Heart left ventricle (tissue), 16 donors: ENCODE measurements around the gene PCK1. TPM values are rescaled to one million over a fixed set of nuclear protein-coding genes. Genes with fewer than 3 reads are reported as not detected.

ENCODE experiments used
- ATAC-seq, 4 donors: fragments of 200-7000 bp; cut with Tn5 transposase; one replicate each; pipeline ENCODE4 v1.9.1; 2020 to 2022; ENCODE audit warnings: moderate library complexity in 4 of 4, mild to moderate bottlenecking in 3 of 4, moderate number of reproducible peaks in 1 of 4
- DNase-seq, 5 donors: peaks; one replicate each; pipeline ENCODE4 v3.0.0-alpha.2; 2020
- H3K27ac ChIP-seq, 12 donors: fragments of 200-600 bp; sonication (generic) in 4 of 12; one replicate each; pipeline versions ENCODE4 v1.5.0 to v1.8.0; 2016 to 2022; ENCODE audit warnings: mild to moderate bottlenecking in 2 of 12
- H3K27me3 ChIP-seq, 9 donors: fragments of 200-600 bp; sonication (generic) in 2 of 9; one replicate each; pipeline versions ENCODE4 v1.5.1 to v1.8.0; 2016 to 2022; ENCODE audit warnings: mild to moderate bottlenecking in 3 of 9
- H3K36me3 ChIP-seq, 9 donors: fragments of 200-600 bp; sonication (generic) in 2 of 9; one replicate each; pipeline versions ENCODE4 v1.5.0 to v1.8.0; 2018 to 2022; ENCODE audit warnings: mild to moderate bottlenecking in 2 of 9
- H3K4me1 ChIP-seq, 12 donors: fragments of 200-600 bp; sonication (generic) in 4 of 12; one replicate each; pipeline versions ENCODE4 v1.5.0 to v1.8.0; 2016 to 2022; ENCODE audit warnings: mild to moderate bottlenecking in 3 of 12
- H3K4me3 ChIP-seq, 12 donors: fragments of 200-600 bp; sonication (generic) in 4 of 12; one replicate each; pipeline versions ENCODE4 v1.5.0 to v1.8.0; 2017 to 2022; ENCODE audit warnings: mild to moderate bottlenecking in 9 of 12, moderate library complexity in 4 of 12
- H3K9me3 ChIP-seq, 12 donors: fragments of 200-600 bp; sonication (generic) in 4 of 12; one replicate each; pipeline versions ENCODE4 v1.5.0 to v1.8.0; 2016 to 2022; ENCODE audit warnings: mild to moderate bottlenecking in 1 of 12
- POLR2A ChIP-seq, 2 donors: fragments of 450-650 bp; IDR thresholded peaks; one replicate each; pipeline ENCODE4 v1.6.1; 2017; ENCODE audit warnings: antibody characterized with exemption in 2 of 2, mild to moderate bottlenecking in 2 of 2, moderate library complexity in 2 of 2
- WGBS, 4 donors: extraction: QIAGEN DNeasy Blood & Tissue Kit in 2 of 4; methylation state at CpG; one replicate each; pipeline versions ENCODE4 v1.1.5 to v1.1.7; 2013 to 2018; 5-methylcytosine and 5-hydroxymethylcytosine counted together
- intact Hi-C, 10 donors: fragments of 100-400 bp; cut with DNase I; formaldehyde crosslinking; loops; one replicate each; pipeline versions ENCODE4 v1.11.1 to v1.14.2; 2022
- polyA plus RNA-seq, 2 donors: library from polyadenylated mRNA; stranded (reverse); fragments of 200-250 nt; gene quantifications; one replicate each; pipeline ENCODE4 v1.2.3, GENCODE V29; 2013
- total RNA-seq, 9 donors: library from RNA; depleted of rRNA in 2 of 9; stranded (reverse); fragments of >200 nt in 2 of 9; fragmentation: NEBNext Ultra II Directional in 3 of 9; extraction: Animal tissue kit (Norgen Biotek cat#: 25700) in 3 of 9; gene quantifications; one replicate each; pipeline versions ENCODE4 v1.1.0 to v1.2.4, GENCODE V29; 2016 to 2023
- TF ChIP-seq, protein P1 (sequence below), 12 donors: fragments of 200-600 bp; sonication (generic) in 4 of 12; IDR thresholded peaks; one replicate each; pipeline versions ENCODE4 v1.5.0 to v1.8.0; 2018 to 2022; ENCODE audit warnings: antibody characterized with exemption in 12 of 12, mild to moderate bottlenecking in 5 of 12
- donor health status: ischemic (EF 13 %, LVEDD 7.1; RV severe dilation, severe dysfunction).
- donor health status: healthy with polysubstance abuse.
- donor health status: DM: no; HTN: yes; CAD: no.
- donor health status: DM: no; HTN: no; CAD: no.
- donor health status: ischemic (EF 25% LVEDD 6.9; RV normal size, moderate dysfunction).
- donor health status: ischemic (EF 25% LVEDD 5.7; RV mildly dilated, moderate dysfunction).
- donor health status: healthy.
- donor health status: DM: yes; HTN: yes; CAD: no.
- donor health status: ischemic (EF 35%, LVEDD 5.7; RV mildly dilated, moderate dysfunction).
- donor health status: nonischemic (EF 11% LVEDD 7.7; RV severe dilation, severe dysfunction).
- donor health status: DM: yes; HTN: yes; CAD: no.
- donor health status: PGD.
- donor health status: ischemic (EF 29% LVEDD 5.4; RV normal size, mild dysfunction).
- donor health status: nonischemic (EF 23%, LVEDD 6.1; RV moderate dilation, normal function).

Gene PCK1
- total and polyA plus RNA-seq, 11 donors, result 0.13 to 22.0 (median 0.40) TPM; not detected in 2

DNA sequence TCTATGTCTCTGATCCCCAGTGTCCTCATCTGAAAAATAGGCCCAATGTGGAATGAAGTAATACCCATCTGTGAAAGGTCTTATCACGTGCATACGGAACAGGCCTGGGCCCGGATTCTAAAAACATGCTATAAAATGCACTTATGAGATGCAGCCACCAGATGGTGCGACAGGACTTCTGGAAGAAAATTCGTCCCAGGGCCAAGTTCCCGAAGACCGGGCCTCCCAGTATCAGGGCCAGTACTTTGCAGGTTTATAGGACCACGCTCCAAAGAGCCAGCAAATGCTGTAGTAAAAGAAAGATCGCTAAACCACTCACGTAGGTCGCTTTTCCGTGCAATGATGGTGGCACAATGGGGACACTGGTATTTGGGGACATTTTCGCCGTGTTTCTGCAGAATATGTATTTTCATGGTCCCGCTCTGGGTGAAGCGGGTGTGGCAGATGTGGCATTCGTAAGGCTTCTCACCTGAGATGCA lies 46.6 kb upstream of the PCK1 start:
- Histone ChIP-seq H3K9me3 (no peaks in the 10 kb centered on the region), H3K27ac (no peak overlapping the region), H3K27me3 (peaks cover 0 to 17% (median 0%) of the 10 kb centered on the region in 9 donors), H3K36me3 (no peaks in the 10 kb centered on the region), H3K4me1 (peaks cover 0 to 7% (median 0%) of the 10 kb centered on the region in 12 donors), H3K4me3 (no peak overlapping the region)
- WGBS, 4 donors, result 29 to 34% (median 33%) methylated on average over 17 of the region's 17 CpGs
- TF ChIP-seq, protein P1, sequence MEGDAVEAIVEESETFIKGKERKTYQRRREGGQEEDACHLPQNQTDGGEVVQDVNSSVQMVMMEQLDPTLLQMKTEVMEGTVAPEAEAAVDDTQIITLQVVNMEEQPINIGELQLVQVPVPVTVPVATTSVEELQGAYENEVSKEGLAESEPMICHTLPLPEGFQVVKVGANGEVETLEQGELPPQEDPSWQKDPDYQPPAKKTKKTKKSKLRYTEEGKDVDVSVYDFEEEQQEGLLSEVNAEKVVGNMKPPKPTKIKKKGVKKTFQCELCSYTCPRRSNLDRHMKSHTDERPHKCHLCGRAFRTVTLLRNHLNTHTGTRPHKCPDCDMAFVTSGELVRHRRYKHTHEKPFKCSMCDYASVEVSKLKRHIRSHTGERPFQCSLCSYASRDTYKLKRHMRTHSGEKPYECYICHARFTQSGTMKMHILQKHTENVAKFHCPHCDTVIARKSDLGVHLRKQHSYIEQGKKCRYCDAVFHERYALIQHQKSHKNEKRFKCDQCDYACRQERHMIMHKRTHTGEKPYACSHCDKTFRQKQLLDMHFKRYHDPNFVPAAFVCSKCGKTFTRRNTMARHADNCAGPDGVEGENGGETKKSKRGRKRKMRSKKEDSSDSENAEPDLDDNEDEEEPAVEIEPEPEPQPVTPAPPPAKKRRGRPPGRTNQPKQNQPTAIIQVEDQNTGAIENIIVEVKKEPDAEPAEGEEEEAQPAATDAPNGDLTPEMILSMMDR (IDR thresholded peaks at IDR 0.05), result peak; percentile 58 to 86 (median 76)
- no peak for TF ChIP-seq POLR2A (IDR thresholded peaks at IDR 0.05)
- peak in 4 of 5 donors; percentile 54 to 75 (median 64) for DNase-seq
- peak; percentile 63 to 91 (median 86) for ATAC-seq
- intact Hi-C loops, result loop anchor here (1.0 to 5.0 kb wide), 10 partner anchors 76 to 698 kb away; no protein-coding TSS in a partner anchor

DNA sequence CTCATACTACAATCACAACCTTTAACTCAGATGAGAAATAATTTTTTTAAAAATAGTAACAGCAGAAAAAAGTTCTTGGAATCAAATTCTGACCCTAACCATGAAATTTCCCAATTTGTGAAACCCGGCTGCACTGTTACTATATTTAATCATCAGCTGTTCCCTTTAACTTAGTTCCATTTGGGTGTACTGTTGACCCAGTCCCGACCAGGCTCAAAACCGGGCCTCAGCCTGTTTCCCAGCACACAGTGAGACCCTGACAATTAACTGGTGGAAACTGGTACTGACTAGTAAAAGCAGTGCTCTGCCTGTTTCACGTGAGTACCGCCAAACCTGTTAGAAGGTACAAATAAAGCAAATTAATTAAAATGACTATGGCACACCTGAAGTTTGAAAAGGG lies 43.0 kb upstream of the PCK1 start:
- DNase-seq (no peak), ATAC-seq (no peak)
- H3K36me3 ChIP-seq, result no peaks in the 10 kb centered on the region
- H3K4me3 ChIP-seq, result no peak overlapping the region
- intact Hi-C loops, result loop anchor here in 1 of 10 donors (2.0 kb wide), 1 partner anchor 691 kb away; no protein-coding TSS in a partner anchor
- H3K27ac ChIP-seq, result no peak overlapping the region
- WGBS, 4 donors, result 81 to 90% (median 86%) methylated on average over 5 of the region's 5 CpGs
- TF ChIP-seq, protein P1 (IDR thresholded peaks at IDR 0.05), result no peak
- no peak for TF ChIP-seq POLR2A (IDR thresholded peaks at IDR 0.05)
- peaks cover 0 to 7% (median 0%) of the 10 kb centered on the region in 12 donors for H3K4me1 ChIP-seq
- no peaks in the 10 kb centered on the region for H3K9me3 ChIP-seq
- peaks cover 0 to 14% (median 0%) of the 10 kb centered on the region in 9 donors for H3K27me3 ChIP-seq

DNA sequence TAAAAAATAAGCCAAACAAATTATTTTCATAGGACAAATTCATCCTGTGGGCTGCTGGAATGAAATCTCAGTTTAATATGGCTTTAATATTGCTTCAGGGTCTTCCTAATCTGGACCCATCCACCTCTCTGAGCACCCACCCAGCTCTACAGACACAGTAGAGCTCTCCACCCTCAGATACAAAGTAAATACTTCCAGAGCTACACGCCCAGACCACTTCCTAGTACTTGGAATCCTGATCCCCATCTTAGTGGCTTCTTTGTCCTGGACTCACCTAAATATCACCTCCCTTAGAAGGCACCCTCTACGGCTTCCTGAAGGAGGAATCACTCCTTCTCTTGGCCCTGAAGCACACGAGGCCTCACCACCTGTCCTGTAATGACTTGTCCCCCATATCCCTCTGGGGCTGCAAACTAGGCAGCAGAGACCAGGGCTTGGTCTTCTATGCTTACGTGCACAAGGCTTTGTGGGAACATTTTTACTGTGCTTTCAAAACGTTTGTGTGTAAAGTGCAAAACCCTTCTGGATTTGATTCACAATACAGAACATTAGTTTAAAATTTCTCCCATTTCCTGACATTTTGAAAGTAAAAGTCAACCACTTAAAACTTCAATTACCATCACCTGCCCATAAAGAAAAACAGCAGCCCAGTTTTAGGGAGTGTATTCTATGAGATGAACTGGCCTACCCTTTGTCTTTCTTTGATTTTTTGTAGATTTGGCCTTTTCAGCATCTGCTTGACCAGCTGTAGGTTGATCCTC lies 38.4 kb upstream of the PCK1 start:
- intact Hi-C loops, result loop anchor here in 1 of 10 donors (5.0 kb wide), 1 partner anchor 675 kb away; no protein-coding TSS in a partner anchor
- ATAC-seq, result no peak
- H3K36me3 ChIP-seq, result no peaks in the 10 kb centered on the region

DNA sequence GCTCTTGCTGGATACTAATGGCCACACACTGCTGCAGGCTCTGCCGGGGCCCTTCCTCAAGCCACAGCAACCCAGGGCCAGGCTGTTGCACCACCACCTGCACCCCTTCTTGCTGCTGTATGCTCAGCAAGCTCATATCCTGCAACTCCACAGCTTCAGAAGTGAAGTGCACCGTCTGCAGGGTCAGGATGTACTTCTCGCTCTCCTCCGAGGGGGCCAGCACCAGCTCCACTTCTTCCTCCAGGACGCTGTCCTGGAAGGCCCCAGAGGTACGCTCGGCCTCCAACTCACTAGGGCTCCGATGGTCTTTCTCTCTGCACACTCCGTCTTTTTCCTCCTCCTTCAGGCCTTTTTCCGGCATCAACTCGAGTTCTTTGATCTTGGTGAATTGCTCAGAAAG lies 37.1 kb upstream of the PCK1 start:
- DNase-seq (no peak), ATAC-seq (no peak)
- Histone ChIP-seq H3K4me1 (no peaks in the 10 kb centered on the region), H3K36me3 (no peaks in the 10 kb centered on the region), H3K9me3 (no peaks in the 10 kb centered on the region), H3K27me3 (peaks cover 0 to 5% (median 0%) of the 10 kb centered on the region in 9 donors), H3K27ac (no peak overlapping the region), H3K4me3 (no peak overlapping the region)
- WGBS, 4 donors, result 88 to 91% (median 89%) methylated on average over 11 of the region's 11 CpGs
- intact Hi-C loops, result loop anchor here in 1 of 10 donors (5.0 kb wide), 1 partner anchor 674 kb away; no protein-coding TSS in a partner anchor
- no peak for TF ChIP-seq POLR2A (IDR thresholded peaks at IDR 0.05)

More for the DNA sequence above, 38.4 kb upstream of the PCK1 start:
- Histone ChIP-seq H3K9me3 (no peaks in the 10 kb centered on the region), H3K4me1 (no peaks in the 10 kb centered on the region), H3K27ac (no peak overlapping the region), H3K27me3 (peaks cover 0 to 5% (median 0%) of the 10 kb centered on the region in 9 donors), H3K4me3 (no peak overlapping the region)
- WGBS, 4 donors, result 67 to 83% (median 68%) methylated on average over 5 of the region's 5 CpGs
- TF ChIP-seq, protein P1 (IDR thresholded peaks at IDR 0.05), result no peak
- no peak for TF ChIP-seq POLR2A (IDR thresholded peaks at IDR 0.05)
- DNase-seq, result no peak
